Measurements from ENCODE around the gene ANP32B.
"Not testable (repeated sequence)": the region's sequence is repeated elsewhere in the genome, so short reads cannot be mapped to it uniquely, and the experiment has no call there.

The ANP32B gene

DNA sequence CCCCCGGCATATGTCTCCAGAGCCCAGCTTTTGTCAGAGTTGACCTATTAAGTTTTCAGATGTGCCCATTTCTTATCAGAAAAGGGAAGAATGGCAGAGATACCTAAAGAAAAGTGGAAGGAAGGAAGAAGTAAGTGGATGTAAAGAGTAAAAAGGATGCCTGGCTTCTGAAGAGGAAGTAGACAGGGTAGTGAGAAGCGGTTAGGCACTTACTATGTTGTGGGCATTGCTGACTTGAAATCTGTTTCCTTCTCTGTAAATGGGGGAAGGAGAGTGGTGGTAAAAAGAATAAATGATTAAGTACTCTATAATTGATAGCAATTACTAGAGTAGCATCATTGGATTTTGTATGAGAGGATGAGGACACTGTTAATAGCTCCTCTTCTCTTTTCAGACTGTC lies 9.9 kb downstream of the ANP32B start:
- no peak for DNase-seq (ENCODE audit: low read depth)

DNA sequence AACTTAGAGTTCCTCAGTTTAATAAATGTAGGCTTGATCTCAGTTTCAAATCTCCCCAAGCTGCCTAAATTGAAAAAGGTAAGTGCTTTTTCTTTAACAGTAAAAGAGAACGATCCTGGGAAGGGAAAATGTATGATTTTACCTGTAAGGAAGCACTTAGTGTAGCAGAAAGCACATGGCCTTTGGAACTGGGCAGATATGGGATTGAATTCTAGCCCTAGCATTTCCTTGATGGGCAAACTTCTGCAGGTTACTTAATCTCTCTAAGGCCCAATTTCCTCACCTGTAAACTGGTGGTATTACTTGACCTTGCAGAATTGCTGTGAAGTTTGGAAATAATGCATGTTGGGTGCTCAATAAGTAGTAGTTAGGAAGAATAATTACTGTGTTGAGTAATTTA lies 11.6 kb downstream of the ANP32B start:
- no peak for DNase-seq (ENCODE audit: low read depth)

DNA sequence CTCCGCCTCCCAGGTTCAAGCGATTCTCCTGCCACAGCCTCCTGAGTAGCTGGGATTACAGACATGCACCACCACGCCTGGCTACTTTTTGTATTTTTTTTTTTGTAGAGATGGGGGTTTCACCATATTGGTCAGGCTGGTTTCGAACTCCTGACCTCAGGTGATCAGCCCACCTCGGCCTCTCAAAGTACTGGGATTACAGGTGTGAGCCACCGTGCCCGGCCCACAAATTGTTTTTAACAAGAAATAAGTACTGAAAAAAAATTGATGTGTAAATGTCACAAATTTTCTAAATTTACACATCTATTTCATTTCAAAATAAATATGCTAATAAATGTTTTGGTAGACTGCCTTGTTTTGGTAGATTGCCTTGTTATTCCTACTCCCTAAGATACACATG lies 13.5 kb downstream of the ANP32B start:
- DNase-seq (ENCODE audit: low read depth) = not testable (repeated sequence)

DNA sequence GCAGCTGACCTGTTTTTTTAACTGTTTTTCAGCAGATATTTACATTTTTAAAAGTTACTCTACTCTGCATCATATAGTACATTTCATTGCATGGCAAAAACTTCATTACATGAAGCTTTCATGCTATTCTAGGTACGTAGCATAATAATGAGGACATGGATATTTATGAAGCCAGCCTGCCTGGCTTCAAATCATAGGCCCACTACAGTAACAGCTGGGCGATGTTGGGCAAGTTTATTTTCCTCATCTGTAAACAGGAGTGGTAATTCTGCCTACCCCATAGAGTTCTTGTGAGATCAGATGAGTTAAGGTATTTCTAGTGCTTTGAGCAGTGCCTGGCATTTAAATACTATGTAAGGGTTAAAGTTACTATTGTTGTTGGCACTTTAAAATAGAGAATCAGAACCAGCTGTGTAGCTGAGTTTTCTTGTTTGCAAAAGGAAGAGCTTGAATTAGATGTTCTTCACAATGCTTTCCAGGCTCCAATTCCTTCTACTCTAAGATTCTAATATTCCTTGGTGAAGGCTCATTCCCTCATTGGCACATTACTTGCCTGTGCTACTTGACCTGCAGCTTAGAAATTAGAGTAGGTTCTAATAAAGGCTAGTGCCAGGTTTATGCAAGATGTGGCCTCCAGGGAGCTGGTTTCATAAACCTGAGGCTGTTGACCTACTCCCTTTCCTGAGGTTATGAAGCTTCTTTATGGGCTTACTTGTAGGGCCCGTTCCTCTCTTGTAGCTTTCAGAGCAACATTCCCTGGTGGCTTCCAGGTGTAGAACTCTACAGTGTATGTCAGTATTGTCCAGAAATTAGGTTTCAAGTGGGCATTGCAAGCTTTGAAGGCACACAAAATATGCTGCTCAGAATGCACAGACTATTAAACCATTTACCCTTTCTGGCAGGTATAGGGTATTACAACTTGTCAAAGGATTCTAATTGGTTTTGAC lies 14.5 kb downstream of the ANP32B start:
- DNase-seq (ENCODE audit: low read depth) = no peak

DNA sequence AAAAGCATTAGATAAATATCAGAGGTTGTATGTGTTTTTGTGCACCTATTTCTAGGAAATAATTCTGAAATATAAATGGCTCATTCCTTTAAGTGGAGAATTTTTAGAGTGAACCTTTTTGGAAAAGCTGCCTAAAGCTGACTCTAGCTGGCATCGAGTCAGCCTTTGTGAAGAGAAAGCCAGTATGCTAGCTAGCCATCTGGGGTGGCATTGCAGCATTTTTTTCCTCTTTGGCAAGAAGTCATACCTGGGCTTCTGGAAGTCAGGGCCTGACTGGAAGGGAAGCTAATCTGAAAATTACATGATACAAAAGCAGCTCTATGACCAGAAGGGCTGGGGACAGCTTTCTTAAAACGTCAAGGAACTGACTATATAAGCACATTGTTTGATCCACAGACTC lies 19.7 kb downstream of the ANP32B start:
- no peak for DNase-seq (ENCODE audit: low read depth)

DNA sequence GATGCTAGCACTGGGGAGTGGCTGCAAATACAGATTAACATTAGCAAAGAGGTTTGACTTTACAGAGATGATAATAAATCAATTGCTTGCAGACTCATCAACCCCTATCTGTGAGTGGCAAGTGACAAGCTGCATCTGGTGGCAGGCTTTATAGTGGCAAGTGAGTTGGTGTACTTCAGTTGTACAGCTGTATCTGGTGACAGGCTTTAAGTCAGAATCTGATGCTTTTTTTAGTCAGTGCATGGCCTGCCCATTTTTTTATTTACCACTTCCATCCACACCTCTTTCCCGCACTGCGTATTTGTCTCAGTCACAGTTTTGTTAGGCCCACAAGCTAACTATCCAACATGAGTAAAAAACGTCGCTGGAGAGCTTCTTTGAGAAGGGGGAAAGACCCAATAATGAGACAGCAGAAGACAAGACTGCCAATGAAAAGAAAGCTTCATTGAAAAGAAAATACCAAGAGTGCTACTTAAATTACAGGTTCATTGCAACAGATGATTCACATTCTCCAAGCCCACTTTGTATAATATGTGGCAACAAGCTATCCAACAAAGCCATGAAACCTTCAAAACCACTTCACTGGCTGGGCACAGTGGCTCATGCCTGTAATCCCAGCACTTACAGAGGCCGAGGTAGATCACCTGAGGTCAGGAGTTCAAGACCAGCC lies 23.1 kb downstream of the ANP32B start:
- DNase-seq (ENCODE audit: low read depth) = no peak

DNA sequence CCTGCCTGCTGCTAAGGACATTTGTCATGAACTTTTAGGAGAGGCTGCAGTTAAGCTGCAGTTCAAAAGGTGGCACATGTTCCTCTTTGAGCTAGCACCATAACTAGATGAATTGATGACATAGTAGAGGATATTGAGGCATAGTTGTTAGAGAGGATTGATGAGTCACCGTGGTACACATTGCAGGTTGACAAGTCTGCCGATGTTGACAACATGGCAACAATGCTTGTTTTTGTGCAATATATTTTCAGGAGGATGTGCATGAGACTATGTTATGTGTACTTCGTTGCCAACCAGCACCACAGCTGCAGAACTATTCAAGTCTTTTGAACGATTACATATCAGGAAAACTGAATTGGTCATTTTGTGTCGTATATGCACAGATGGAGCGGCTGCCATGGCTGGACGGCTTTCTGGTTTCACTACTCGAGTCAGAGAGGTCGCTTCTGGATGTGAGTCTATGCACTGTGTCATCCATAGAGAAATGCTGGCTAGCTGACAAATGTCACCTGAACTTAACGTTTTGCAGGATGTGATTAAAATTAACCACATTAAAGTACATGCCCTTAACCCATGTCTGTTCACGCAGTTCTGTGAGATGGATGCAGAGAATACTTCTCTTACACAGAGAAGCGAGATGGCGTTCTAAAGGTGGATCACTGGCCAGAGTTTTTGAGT lies 24.2 kb downstream of the ANP32B start:
- DNase-seq (ENCODE audit: low read depth) = no peak

DNA sequence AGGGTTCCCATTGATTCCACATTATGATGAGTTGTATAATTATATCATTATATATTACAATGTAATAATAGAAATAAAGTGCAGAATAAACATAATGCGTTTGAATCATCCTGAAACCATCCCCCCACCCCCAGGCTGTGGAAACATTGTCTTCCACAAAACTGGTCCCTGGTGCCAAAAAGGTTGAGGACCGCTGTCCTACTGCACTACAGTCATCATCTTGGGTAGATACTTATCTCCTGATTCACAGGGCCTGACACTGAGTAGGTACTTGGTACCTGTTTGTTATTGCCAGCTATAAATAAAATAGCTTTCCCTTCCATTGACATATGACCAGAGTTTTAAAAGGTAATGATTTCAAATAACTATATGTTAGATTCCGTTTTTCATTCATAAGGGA lies 25.6 kb downstream of the ANP32B start:
- no peak for DNase-seq (ENCODE audit: low read depth)

DNA sequence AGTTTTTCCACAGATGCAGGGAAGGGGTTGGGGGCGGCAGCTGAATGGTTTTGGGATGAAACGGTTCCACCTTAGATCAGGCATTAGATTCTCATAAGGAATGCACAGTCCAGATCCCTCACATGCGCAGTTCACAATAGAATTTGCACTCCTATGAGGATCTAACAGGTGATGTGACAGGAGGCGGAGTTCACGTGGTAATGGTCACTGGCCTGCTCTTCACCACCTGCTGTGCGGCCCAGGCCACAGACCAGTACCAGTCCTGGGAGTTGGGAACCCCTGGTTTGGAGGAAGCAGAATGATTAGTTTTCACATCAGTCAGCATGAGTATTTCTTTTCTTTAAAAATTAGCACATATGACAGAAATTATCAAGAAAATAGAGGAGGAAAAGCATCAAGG lies 26.3 kb downstream of the ANP32B start:
- DNase-seq (ENCODE audit: low read depth) = no peak

DNA sequence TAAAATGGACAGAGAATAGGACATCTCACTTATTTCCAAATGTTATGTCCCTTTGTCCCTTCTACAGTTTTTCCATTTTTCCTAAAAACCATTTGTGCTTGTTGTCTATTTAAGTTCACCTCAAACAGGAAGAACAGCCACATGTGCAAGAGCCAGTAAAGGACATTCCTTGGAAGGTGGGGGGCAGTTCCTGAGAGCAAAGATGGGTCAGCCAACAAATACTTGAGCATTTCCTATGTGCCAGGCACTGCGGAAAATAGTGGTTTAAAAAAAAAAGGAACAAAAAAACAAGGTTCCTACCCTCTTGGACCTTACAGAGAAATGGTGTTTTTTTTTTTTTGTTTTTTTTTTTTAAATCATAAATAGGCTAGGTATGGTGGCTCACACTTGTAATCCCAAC lies 26.8 kb downstream of the ANP32B start:
- DNase-seq (ENCODE audit: low read depth) = no peak

DNA sequence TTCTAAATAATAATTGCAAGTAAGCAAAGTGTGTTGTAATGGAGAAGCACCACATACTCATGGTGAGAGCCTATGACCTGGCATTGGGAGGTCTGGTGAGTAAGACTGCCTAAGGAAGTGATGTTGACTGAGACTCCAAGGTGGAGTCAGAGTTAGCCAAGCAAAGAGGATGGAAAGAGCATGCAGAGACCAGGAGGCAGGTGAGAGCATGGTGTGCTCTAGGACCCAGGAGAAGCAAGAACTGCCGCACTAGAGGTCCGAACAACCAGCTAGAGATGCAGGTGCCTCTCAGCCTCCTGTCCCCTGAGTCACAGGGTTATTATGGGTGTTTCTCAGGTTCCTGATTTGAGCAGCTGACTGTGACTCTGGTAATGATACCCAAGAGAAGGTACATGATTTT lies 27.3 kb downstream of the ANP32B start:
- DNase-seq (ENCODE audit: low read depth) = no peak

DNA sequence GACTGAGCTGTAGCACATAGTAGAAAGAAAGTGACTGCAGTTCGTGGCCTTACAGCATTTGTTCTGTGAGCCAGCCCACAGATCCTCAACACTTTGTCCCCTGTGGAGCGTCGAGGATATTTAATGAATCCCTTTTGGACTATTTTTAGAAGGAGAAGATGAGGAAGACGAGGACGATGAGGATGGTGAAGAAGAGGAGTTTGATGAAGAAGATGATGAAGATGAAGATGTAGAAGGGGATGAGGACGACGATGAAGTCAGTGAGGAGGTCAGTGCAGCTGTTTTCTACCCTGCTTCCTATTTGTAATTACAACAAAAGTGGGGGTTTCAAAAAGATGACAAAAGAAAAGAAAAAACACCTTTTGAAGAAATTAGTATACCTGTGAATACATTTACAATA lies 28.0 kb downstream of the ANP32B start:
- DNase-seq (ENCODE audit: low read depth) = no peak

DNA sequence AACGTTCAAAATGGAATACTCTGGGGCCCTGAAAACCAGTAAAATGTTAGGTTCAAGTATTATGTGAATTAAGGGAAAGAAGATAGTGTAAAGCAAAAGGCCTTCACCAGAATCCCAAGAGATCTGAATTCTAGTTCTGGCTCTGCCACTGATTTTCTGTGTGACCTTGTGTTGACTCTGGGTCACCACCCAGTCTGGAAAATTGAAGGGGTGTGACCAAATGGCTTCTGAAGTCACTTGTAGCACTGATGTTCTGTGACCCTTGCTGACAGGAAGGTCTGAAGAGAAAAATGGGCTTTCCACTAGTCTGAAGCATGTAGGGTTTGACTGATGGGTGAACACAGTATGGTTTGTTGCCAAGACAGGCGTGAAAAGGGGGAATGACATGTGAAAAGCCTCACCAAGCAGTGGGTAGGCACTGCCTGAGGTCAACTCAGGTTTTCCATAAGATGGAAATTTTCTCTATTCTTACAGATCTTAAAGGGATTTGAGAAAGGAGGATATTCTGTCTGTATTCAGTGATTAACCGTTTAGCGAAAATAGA lies 33.1 kb downstream of the ANP32B start:
- no peak for DNase-seq (ENCODE audit: low read depth)

DNA sequence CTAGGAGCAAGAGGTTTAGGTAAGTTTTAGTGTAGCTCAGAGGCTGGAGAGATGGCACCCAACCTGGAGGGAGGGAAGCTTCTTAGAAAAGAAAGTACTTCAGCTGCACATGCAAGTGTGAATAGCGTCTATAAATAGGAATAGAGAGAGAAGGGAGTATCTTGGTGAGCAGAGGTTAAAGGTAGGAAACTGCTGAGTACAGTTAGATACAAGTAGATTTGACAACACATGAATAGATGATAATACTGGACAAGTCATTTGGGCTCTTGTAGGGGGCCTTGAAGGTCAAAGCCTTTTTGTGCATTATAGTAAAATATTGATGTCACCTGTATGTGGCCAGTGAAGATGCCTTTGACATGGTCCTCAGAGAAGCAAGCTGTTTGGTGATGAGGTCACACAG lies 34.2 kb downstream of the ANP32B start:
- DNase-seq (ENCODE audit: low read depth) = no peak

DNA sequence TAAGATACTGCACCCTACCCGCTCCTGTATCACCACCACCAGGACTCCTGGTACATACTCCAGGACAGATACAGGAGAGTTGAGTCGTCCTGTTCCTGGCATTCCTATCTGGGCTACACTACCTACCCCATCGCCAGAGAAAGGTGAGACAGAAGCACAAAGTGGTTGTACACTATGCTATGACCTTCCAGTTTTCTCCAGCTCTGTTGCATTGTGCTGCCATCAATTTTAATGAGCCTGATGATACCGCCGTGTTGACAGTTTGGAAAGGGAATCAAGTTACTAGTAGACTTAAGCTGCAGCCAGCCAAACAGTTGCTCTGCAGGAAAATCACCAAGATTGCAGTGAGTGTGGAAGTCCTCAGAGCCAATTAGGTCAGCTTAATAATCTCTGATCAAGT lies 35.2 kb downstream of the ANP32B start:
- no peak for DNase-seq (ENCODE audit: low read depth)

DNA sequence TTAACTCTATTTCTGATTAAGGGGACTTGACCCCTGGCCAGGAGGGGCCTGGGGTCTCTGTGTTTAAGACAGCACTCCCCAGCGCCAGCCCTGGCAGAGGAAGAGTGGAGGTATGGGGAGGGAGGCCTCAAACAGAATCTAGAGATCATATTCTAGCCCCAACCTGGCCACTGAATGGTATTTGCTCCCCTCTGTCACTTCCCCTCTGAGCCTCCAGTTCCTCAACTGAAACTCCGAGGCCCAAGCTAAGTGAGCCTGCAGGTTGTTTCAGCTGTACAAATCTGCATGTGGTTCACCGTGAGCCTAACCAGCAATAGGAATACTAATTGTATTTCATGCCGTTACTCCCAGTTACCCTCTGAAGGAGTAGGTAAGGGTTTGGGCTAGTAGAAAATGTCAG lies 36.0 kb downstream of the ANP32B start:
- no peak for DNase-seq (ENCODE audit: low read depth)

DNA sequence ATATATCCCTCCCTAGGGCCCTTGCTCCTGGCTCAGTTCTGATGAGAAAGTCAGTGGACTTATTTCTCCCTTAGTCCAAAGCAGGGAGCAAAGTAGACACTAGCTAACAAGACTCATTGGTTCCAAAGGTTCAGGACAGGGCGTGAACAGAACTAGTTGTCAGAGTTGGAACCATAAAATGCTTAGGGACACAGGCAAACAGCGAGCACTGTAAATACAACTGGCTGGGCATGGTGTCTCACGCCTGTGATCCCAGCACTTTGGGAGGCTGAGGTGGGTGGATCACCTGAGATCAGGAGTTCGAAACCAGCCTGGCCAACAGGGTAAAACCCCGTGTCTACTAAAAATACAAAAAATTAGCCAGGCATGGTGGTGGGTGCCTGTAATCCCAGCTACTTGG lies 36.7 kb downstream of the ANP32B start:
- not testable (repeated sequence) for DNase-seq (ENCODE audit: low read depth)

DNA sequence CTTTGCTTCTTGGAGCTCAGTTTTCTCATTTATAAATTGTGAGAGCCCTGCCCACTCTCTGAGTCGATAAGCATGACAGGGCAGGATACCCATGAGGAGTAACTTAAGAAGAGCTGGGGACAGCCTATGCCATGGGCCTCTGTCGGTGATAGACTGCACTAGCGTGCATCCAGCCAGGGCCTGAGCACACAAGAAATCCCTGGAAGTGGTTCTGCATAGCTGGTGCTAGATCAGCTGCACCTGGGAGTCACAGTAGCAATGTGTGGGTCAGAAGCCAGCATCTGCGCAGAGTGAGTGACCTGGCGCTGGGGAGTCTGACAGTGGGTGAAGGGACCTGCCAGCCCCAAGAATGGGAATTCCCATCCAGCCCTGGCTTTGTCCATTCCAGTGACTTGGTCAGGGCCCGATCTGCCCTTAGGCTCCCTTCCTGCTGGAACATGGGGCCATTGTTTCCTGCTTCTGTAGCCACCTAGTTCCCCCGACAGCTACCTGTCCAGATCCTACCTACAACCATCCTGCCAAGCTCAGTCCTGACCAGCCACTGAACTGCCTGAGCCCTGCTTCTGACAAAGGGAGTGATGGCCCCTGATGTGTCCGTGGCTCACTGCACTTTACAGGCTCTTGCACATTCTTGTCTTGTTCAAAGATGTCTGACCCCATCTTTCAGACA lies 37.5 kb downstream of the ANP32B start:
- no peak for DNase-seq (ENCODE audit: low read depth)

DNA sequence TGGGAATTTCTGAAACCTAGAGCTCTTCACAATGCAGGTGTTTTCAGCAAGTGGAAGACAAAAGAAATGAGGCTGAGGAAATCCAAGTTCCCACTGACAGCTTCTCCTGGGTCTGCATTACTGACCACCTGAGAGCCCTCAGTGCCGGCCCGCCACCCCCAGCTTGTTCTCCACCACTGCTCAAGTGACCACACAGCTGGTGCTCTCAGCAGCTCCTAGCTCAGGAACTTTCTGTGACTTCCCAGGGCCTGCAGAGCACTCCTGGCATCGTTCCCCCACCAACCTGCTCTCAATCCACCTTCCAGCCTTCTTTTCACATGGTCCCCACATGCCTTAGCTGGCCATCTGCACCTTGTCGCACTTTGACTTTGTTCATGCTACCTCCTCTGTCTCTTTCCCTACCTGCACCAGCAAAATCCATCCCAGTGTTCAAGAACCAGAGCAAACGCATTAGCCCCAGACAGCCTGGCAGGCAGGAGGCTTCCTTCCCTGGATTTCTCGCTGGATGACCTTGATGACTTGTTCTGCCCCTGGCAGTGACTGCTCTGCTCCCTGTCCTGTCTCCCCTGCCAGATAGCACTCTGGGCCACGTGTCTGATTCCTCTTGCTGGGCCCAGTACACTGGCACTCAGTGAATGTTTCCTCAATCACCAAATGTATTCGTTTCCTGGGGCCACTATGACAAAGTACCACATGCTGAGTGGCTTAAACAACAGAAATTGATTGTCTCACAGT lies 38.3 kb downstream of the ANP32B start:
- DNase-seq (ENCODE audit: low read depth) = no peak

DNA sequence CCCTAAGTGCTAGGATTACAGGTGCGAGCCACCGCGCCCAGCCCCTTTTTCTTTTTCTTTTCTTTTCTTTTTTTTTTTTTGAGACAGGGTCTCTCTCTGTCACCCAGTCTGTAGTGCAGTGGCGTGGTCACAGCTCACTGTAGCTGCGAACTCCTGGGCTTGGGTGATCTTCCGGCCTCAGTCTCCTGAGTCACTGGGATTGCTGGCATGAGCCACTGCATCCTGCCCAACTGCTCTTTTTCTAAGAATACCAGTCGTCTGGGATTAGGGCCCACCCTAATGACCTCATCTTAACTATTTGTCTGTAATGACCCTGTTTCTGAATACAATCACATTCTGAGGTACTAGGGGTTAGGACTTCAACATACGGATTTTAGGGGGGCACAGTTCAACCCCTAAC lies 39.3 kb downstream of the ANP32B start:
- no peak for DNase-seq (ENCODE audit: low read depth)

DNA sequence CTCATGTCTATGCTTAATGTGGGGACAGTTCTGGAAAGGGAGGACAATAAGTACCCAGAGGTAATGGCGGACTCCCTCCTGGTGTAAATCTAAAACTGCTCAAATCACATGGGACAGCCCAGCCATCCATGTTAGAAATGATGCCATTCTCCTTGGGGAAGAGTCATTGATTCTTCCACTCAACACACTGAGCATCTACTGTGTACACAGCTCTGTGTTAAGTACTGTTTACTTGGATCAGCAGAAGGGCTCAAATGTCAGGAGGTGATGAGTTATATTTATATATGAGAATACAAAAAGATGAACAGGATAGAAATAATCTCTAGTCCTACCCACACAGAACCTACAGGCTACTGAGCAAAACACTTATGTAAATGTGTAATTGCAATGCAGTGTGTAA lies 41.6 kb downstream of the ANP32B start:
- no peak for DNase-seq (ENCODE audit: low read depth)
